GM19452 (cell line): ENCODE results near the gene KCNS1.
"Not testable (repeated sequence)": the region's sequence is repeated elsewhere in the genome, so short reads cannot be mapped to it uniquely, and the experiment has no call there.

Experiments used
- ATAC-seq: cut with Tn5 transposase; IDR thresholded peaks from one replicate; pipeline ENCODE4 v1.9.1; 2021; ENCODE audit not compliant: unreplicated experiment

KCNS1 gene, protein sequence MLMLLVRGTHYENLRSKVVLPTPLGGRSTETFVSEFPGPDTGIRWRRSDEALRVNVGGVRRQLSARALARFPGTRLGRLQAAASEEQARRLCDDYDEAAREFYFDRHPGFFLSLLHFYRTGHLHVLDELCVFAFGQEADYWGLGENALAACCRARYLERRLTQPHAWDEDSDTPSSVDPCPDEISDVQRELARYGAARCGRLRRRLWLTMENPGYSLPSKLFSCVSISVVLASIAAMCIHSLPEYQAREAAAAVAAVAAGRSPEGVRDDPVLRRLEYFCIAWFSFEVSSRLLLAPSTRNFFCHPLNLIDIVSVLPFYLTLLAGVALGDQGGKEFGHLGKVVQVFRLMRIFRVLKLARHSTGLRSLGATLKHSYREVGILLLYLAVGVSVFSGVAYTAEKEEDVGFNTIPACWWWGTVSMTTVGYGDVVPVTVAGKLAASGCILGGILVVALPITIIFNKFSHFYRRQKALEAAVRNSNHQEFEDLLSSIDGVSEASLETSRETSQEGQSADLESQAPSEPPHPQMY

DNA sequence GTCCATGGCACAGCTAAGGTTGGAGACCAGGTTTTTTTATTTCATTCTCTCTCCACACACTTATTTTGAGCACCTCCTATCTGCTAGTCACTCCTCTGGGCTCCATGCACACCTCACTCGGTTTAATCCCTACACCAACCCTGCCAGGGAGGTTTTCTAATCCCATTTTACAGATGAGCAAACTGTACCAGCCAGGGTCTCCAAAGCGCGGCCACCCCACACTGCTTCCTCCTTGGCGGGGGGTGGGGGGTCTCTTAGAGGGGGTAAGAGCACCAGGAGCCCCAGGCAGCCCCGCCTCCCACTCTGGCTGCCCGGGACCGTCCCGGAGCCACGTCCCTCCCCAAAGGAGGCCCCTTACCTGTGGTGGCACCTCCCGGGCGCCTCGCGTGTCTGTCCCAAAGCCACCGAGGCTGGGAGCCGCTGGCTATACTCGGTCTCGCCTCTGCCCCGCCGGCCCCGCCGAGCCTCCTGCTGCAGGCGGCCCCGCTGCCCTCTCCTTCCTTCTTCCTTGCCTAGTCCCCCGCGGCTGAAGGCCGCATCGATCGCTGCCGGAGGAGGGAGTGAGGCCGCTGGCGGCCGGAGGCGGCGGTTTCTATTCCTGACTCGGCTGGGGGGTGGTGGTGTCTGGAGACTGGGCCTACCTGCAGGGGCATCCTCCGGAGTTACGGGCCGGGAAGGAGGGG, at the start of gene KCNS1:
KCNS1 (minus strand) TSS at position 565 of the 683 bp plus-strand sequence. CDS start 1,891 bp downstream, outside the sequence.
- ATAC-seq: no peak

GRCh38 chr20:45149062-45149461, 48.1 kb upstream of the KCNS1 start:
- no peak for ATAC-seq

DNA sequence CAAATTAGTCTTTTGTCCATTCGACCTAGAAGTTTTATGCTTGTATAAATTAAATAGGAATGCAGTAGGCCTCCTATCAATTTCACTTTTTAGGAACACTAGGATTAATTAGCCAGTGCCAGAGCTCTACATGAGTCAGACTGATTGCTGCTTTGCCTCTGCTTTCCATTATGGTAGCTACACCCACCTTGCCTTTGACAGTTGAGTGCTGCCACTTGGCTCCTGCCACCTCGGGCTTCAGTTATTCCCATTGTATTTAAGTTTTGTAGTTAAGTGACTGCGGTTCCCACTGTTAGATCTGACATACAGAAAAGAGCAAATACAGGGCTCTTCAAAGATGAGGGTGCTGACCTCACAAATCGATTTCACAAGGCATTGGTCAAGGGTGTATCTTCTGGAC, 39.9 kb upstream of the KCNS1 start:
- no peak for ATAC-seq

DNA sequence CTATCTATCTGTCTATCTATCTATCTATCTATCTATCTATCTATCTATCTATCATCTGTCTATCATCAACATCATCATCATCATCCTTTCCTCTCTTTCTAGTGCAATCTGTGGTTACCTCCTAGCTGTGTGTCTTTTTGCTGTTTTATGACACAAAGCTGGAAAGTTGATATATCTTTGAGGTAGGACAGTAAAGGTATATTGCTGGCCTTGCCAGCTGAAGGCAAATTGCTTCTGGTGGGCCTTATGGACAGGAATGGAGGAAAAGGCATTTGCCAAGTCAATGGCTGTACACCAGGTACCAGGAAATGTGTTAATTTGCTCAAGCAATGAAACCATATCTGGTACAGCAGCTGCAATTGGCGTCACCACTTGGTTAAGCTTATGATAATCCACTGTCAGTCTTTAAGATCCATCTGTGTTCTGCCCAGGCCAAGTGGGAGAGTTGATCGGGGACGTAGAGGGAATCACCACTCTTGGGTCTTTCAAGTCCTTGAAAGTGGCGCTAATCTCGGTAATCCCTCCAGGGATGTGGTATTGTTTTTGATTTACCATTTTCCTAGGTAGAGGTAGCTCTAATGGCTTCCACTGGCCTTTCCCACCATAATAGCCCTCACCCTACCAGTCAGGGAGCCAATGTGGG, 38.9 kb upstream of the KCNS1 start:
- ATAC-seq: not testable (repeated sequence)

DNA sequence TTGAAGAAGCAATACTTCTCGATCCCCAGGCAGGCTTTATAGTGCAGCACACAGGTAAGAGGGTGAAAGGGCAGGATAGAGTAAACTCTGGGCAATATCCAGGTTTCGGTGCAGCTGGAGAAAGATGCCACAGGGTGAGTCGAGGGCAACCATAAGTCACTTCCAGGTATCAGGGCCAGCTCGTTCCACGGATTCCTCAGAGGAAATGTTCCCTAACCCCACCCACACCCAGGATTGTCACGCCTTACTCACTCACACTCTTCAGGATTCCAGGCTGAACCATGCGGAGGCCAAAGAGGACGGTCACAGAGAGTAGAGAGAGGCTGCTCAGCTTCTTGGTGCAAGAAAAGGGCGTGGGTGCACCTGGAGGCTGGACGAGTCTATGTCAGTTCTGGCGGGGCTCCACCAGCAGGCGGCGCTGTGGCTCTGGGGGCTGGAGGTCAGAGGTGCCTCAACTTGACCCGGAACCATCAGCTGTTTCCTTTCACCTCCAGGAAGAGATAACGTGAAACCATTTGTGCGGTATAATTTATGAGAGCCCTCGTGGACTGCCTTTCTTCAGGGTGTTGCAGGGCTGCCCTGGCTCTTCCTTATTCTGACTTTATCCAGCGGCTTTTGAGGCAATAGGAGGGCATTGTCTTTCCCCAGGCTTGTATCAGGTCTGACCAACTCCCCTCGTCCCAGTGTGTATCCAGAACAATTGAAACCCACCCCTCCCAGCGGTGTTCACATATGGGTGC, 37.8 kb upstream of the KCNS1 start:
- ATAC-seq: no peak

GRCh38 chr20:45136911-45137310, 36.0 kb upstream of the KCNS1 start:
- no peak for ATAC-seq

DNA sequence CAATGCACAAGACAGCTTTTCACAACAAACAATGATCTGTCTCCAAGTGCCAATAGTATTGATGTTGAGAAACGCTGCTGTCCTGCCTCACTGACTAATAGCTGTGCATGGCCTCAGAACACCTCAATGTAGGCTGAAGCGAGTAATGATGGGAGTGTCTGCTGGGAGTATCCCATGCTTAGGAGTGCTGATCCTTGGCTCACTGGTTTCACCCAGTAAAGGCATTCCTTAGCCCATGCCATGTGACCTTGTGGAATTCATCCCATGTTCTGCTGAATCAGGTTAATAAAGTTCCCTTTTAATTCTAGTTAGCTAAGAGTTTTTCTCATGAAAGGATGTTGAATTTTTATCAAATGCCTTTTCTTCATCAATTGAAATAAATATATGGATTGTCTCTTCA, 27.2 kb upstream of the KCNS1 start:
- no peak for ATAC-seq

GRCh38 chr20:45124365-45124764, 23.4 kb upstream of the KCNS1 start, which contains the start of gene WFDC12:
TSS of gene WFDC12 (minus strand) at chr20:45124465. CDS start at chr20:45124447, 18 bp downstream.
- no peak for ATAC-seq

DNA sequence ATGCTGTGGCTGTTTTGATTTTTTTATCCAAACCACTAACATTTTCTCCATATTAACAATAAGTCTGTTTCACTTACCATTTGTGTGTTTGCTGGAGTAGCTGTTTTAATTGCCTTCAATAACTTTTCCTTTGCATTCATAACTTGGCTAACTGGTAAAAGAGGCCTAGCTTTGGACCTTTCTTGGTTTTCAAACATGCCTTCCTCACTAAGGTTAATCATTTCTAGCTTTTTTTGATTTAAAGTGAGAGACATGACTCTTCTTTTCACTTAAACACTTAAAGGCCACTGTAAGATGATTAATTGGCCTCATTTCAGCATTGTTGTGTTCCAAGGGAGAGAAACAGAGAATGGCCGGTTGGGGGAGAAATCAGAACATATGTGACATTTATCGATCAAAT, 20.5 kb upstream of the KCNS1 start:
- ATAC-seq: no peak

DNA sequence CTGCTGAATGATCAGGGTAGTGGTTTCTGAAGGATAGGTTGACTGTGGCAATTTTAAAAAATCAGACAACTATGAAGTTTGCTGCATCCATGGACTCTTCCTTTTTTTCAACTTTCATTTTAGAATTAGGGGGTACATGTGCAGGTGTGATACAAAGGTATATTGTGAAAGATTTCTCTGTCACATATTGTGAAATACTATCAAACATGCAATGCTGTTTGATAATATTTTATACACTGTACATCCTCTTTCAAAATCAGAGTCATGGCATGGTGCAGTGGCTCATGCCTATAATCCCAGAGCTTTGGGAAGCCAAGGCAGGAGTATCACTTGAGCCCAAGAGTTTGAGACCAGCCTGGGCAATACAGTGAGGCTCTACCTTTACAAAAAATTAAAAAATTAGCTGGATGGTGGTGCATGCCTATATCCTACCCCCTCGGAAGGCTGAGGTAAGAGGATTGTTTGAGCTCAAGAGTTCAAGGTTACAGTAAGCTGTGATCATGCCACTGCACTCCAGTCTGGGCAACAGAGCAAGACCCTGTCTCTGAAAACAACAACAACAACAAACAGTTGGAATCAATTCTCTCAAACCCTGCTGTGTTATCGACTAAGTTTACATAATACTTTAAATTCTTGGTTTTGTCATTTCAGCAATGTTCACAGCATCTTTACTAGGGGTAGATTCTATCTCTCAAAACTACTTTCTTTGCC, 18.8 kb upstream of the KCNS1 start:
- no peak for ATAC-seq

- no peak for ATAC-seq
Observed at GRCh38 chr20:45118028-45118427, 17.1 kb upstream of the KCNS1 start.

GRCh38 chr20:45117581-45117980, 16.7 kb upstream of the KCNS1 start:
- no peak for ATAC-seq

- ATAC-seq: no peak
Observed at GRCh38 chr20:45115829-45116228, 14.9 kb upstream of the KCNS1 start.

DNA sequence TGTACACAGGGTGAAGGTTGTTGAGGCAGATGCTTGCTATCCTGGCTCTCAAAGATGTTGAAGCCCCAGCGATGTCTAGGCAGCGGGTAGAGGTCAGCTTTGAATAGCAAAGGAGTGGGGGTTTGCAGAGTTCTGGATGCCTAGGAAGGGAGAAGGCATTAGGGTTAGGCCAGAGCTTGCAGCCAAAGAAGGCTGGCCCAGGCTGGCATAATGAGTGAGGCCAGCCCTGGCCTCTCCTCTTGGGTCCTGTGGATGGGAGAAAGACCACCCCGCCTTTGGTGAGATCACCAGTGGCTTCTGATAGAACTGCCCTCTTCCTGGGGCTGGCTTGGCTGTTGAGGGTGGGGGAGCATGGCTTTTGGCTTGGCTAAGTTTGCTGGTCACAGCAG, 14.5 kb upstream of the KCNS1 start:
- ATAC-seq: no peak

DNA sequence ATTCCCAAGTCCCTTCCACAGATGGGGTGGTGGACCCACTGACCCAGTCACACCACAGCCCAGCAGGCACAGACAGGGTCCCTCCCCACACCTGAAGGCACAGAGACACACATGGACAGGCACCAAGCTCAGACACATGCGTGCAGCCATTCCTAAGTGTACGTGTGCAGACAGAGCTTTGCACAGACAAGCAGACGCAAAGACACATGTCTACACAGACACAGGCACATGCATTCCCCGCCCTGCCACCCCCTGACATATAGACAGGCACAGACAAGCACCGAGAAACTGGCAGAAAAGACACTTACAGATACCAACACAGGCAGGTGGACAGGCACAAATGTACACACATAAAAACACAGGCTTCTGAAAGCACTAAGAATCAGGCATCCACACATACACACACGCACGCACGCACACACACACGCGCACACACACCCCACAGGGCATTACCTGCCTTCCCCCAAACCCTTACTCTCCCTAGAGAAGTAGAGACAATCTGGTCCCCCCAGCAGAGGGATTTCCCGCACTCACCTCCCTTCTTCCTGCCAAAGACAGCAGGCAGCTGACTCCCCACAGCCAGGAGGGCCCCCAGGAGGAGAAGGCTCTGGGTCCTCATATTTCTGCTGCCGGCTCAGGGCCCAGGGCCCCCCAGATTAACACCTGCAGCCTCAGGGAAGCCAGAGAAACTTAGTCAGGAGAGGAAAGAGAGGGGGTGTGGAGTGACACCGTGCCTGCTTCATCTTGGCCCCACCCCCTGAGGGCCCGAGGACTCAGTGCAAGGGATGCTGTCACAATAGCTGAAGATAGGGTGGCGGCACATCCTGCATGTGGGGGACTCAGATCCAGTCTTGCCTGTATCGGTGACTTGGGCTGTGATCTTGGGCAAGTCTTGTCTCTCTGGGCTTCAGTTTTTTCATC, 13.8 kb upstream of the KCNS1 start, which contains the start of gene WFDC5:
WFDC5 (minus strand) TSS at position 710 of the 921 bp plus-strand sequence; CDS start at position 619, 91 bp downstream.
- no peak for ATAC-seq

- ATAC-seq: no peak
Observed at GRCh38 chr20:45113865-45114264, 12.9 kb upstream of the KCNS1 start.

DNA sequence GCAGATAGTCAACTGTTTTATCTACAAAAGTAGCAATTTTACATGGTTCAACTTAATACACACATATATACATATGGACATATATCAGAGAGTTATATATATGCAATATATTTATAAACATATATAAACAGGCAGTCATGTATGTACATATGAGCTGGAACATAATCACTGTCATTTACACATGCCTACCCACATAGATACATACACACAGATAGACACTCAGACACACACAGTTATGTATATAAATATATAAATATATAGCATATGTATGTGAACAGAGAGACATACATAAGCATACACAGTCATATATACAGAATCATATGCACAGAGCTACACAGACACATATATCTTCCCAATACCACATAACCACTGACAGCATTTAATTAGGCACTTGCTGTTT, 11.8 kb upstream of the KCNS1 start:
- no peak for ATAC-seq

GRCh38 chr20:45111799-45112471, 11.0 kb upstream of the KCNS1 start:
- ATAC-seq: no peak

DNA sequence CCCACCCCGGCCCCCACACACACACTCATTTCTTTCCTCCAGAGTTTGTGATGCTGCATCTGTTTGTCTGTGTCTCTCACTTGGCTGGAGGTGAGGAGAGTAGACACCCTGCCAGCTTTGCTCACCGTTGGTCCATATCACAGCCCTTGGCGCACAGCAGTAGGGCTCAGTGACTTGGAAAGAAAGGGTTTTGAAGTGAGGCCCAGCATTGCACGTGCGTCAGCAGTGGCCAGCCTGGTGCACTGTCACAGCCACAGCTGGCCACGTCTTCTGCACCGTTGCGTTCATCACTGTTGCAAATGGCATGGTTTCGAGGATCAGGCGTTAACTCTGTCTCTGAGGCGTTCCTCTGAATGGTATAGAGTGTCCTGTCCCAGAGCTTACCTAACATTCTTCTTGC, 10.4 kb upstream of the KCNS1 start:
- no peak for ATAC-seq
